Stomach (tissue), 9 donors: Measurements from ENCODE around the gene ADNP2. TPM values are rescaled to one million over a fixed set of nuclear protein-coding genes. Genes with fewer than 3 reads are reported as not detected.

Experiments used
- DNase-seq, 2 donors: peaks; one replicate each; pipeline versions ENCODE4 v3.0.0 to v3.0.0-alpha.2; 2013 to 2019
- H3K27ac ChIP-seq, 5 donors: fragments of 200-600 bp in 4 of 5; sonication (generic) in 4 of 5; one replicate each; pipeline ENCODE4 v1.5.1; 2013 to 2019; ENCODE audit warnings: mild to moderate bottlenecking in 1 of 5, moderate library complexity in 1 of 5
- H3K27me3 ChIP-seq, 3 donors: fragments of 200-600 bp; sonication (generic); one replicate each; pipeline ENCODE4 v1.5.1; 2017 to 2019; ENCODE audit warnings: mixed run types in 1 of 3
- H3K36me3 ChIP-seq, 4 donors: fragments of 200-600 bp; sonication (generic); 1 replicate in 3 of 4; 2 replicates in 1 of 4; pipeline ENCODE4 v1.5.1; 2016 to 2019
- H3K4me1 ChIP-seq, 4 donors: fragments of 200-600 bp; sonication (generic); one replicate each; pipeline ENCODE4 v1.5.1; 2016 to 2019
- H3K4me3 ChIP-seq, 4 donors: fragments of 200-600 bp; sonication (generic) in 3 of 4; one replicate each; pipeline ENCODE4 v1.5.1; 2016 to 2019; ENCODE audit warnings: mild to moderate bottlenecking in 1 of 4
- H3K9me3 ChIP-seq, 4 donors: fragments of 200-600 bp; sonication (generic); one replicate each; pipeline ENCODE4 v1.5.1; 2016 to 2019
- EP300 ChIP-seq: sonication (generic); formaldehyde crosslinking; IDR thresholded peaks from one replicate; pipeline ENCODE4 v1.6.1; 2017; ENCODE audit warnings: antibody characterized with exemption
- POLR2A ChIP-seq, 4 donors: fragments of 450-650 bp; IDR thresholded peaks; one replicate each; pipeline ENCODE4 v1.6.1; 2016; ENCODE audit warnings: antibody characterized with exemption in 4 of 4, control low read depth in 2 of 4, mild to moderate bottlenecking in 1 of 4, moderate library complexity in 1 of 4
- POLR2AphosphoS5 ChIP-seq, 3 donors: sonication (generic); formaldehyde crosslinking; IDR thresholded peaks; one replicate each; pipeline ENCODE4 v1.6.1; 2016; ENCODE audit warnings: antibody characterized with exemption in 3 of 3
- WGBS, 5 donors: extraction: QIAGEN DNeasy Blood & Tissue Kit in 3 of 5; methylation state at CpG; one replicate each; pipeline versions ENCODE4 v1.1.5 to v1.1.7; 2013 to 2018; 5-methylcytosine and 5-hydroxymethylcytosine counted together
- intact Hi-C: fragments of 100-400 bp; cut with DNase I; formaldehyde crosslinking; loops from one replicate; pipeline ENCODE4 v1.15.1; 2023; ENCODE audit warnings: low total_unique reads
- polyA plus RNA-seq, 3 donors: library from polyadenylated mRNA; stranded (reverse); fragments of 200-250 nt; gene quantifications; one replicate each; pipeline ENCODE4 v1.2.3, GENCODE V29; 2013
- total RNA-seq, 5 donors: library from RNA; depleted of rRNA; stranded (reverse); fragments of >200 nt; gene quantifications; one replicate each; pipeline versions ENCODE4 v1.1.0 to v1.2.3, GENCODE V29; 2014 to 2016
- TF ChIP-seq, protein P1 (sequence below), 7 experiments: fragments of 450-650 bp in 4 of 7; fragments of 200-600 bp in 3 of 7; sonication (generic) in 3 of 7; IDR thresholded peaks; one replicate each; pipeline ENCODE4 v1.5.1; 2016 to 2019; ENCODE audit warnings: antibody characterized with exemption in 7 of 7, control low read depth in 2 of 7, mild to moderate bottlenecking in 1 of 7
- donor health status: healthy with polysubstance abuse.
- donor health status: Bipolar disorder and iron deficiency.
- donor health status: healthy.

ADNP2 gene
- total and polyA plus RNA-seq, 8 donors: 4.2 to 24.6 (median 10.8) TPM

DNA sequence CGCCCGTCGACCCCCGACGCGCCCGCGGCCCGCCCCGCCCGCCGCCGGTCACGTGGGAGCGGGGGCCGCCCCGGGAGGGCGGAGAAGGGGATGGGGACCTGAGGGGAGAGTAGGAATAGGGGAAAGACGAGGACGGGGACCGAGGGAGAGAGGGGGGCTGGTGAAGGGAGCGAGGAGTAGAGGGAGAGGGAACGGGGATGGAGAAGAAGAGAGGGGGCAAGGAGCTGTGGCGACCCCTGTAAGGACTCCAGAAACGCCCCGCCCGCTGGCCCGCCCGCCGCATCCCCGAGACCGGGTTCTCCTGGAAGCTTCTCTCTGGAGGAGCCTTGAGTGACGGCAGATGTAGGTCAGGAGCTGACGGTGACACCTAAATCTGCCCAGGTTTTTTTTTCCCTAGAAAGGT is 615 bp downstream of the ADNP2 start:
- intact Hi-C loops: no loop called here
- no peak for TF ChIP-seq EP300
- WGBS, 5 donors: 0 to 1% (median 0%) methylated on average over 24 to 34 of the region's 34 CpGs
- no peaks in the 10 kb centered on the region for H3K36me3 ChIP-seq
- H3K9me3 ChIP-seq: no peaks in the 10 kb centered on the region
- H3K4me3 ChIP-seq: peak overlapping the region; percentile 71 to 95 (median 76)
- H3K4me1 ChIP-seq: peaks cover 19 to 51% (median 26%) of the 10 kb centered on the region in 4 donors
- peak; percentile 30 to 73 for DNase-seq
- peak overlapping the region; percentile 73 to 94 (median 90) for H3K27ac ChIP-seq
- no peaks in the 10 kb centered on the region for H3K27me3 ChIP-seq

GRCh38 chr18:80112624-80113248 is 3.7 kb downstream of the ADNP2 start:
- TF ChIP-seq EP300 (no peak), POLR2AphosphoS5 (IDR thresholded peaks at IDR 0.05) (no peak), POLR2A (IDR thresholded peaks at IDR 0.05) (no peak)
- TF ChIP-seq, protein P1, sequence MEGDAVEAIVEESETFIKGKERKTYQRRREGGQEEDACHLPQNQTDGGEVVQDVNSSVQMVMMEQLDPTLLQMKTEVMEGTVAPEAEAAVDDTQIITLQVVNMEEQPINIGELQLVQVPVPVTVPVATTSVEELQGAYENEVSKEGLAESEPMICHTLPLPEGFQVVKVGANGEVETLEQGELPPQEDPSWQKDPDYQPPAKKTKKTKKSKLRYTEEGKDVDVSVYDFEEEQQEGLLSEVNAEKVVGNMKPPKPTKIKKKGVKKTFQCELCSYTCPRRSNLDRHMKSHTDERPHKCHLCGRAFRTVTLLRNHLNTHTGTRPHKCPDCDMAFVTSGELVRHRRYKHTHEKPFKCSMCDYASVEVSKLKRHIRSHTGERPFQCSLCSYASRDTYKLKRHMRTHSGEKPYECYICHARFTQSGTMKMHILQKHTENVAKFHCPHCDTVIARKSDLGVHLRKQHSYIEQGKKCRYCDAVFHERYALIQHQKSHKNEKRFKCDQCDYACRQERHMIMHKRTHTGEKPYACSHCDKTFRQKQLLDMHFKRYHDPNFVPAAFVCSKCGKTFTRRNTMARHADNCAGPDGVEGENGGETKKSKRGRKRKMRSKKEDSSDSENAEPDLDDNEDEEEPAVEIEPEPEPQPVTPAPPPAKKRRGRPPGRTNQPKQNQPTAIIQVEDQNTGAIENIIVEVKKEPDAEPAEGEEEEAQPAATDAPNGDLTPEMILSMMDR (IDR thresholded peaks at IDR 0.05): no peak
- H3K4me1 ChIP-seq: peaks cover 19 to 52% (median 31%) of the 10 kb centered on the region in 4 donors
- intact Hi-C loops: no loop called here
- H3K27ac ChIP-seq: no peak overlapping the region
- DNase-seq: peak in 1 of 2 donors; percentile 23
- whole genome bisulfite sequencing, 5 donors: 15 to 32% (median 21%) methylated on average over 1 of the region's 1 CpG
- no peaks in the 10 kb centered on the region for H3K27me3 ChIP-seq
- no peaks in the 10 kb centered on the region for H3K9me3 ChIP-seq
- H3K36me3 ChIP-seq: peaks cover 0 to 4% (median 2%) of the 10 kb centered on the region in 4 donors
- H3K4me3 ChIP-seq: no peak overlapping the region

- Histone ChIP-seq H3K4me1 (peaks cover 15 to 49% (median 28%) of the 10 kb centered on the region in 4 donors), H3K9me3 (no peaks in the 10 kb centered on the region), H3K27me3 (no peaks in the 10 kb centered on the region), H3K4me3 (no peak overlapping the region), H3K27ac (no peak overlapping the region), H3K36me3 (peaks cover 8 to 27% (median 19%) of the 10 kb centered on the region in 4 donors)
- no peak for TF ChIP-seq EP300
- WGBS, 5 donors: 92 to 97% (median 93%) methylated on average over 4 of the region's 4 CpGs
- DNase-seq: no peak
- intact Hi-C loops: no loop called here
Observed at GRCh38 chr18:80115035-80115434, 6.0 kb downstream of the ADNP2 start.

GRCh38 chr18:80119111-80119510 is 10.0 kb downstream of the ADNP2 start:
- DNase-seq: no peak
- no peaks in the 10 kb centered on the region for H3K27me3 ChIP-seq
- peaks cover 8 to 43% (median 31%) of the 10 kb centered on the region in 4 donors for H3K36me3 ChIP-seq
- TF ChIP-seq, protein P1 (IDR thresholded peaks at IDR 0.05): no peak
- TF ChIP-seq POLR2A (IDR thresholded peaks at IDR 0.05) (no peak), POLR2AphosphoS5 (IDR thresholded peaks at IDR 0.05) (no peak), EP300 (no peak)
- H3K4me3 ChIP-seq: no peak overlapping the region
- 86 to 91% (median 89%) methylated on average over 6 of the region's 6 CpGs for WGBS, 5 donors
- no peaks in the 10 kb centered on the region for H3K9me3 ChIP-seq
- intact Hi-C loops: no loop called here
- H3K4me1 ChIP-seq: peaks cover 0 to 14% (median 4%) of the 10 kb centered on the region in 4 donors
- no peak overlapping the region for H3K27ac ChIP-seq

GRCh38 chr18:80120932-80121331 is 11.9 kb downstream of the ADNP2 start:
- H3K9me3 ChIP-seq: no peaks in the 10 kb centered on the region
- peaks cover 0 to 4% (median 2%) of the 10 kb centered on the region in 4 donors for H3K4me1 ChIP-seq
- DNase-seq: no peak
- no peaks in the 10 kb centered on the region for H3K27me3 ChIP-seq
- TF ChIP-seq POLR2A (IDR thresholded peaks at IDR 0.05): no peak
- TF ChIP-seq POLR2AphosphoS5 (IDR thresholded peaks at IDR 0.05): no peak
- TF ChIP-seq, protein P1 (IDR thresholded peaks at IDR 0.05): no peak
- no peak for TF ChIP-seq EP300
- intact Hi-C loops: no loop called here
- no peak overlapping the region for H3K27ac ChIP-seq
- H3K36me3 ChIP-seq: peaks cover 8 to 43% (median 33%) of the 10 kb centered on the region in 4 donors
- WGBS, 5 donors: 0 to 100% (median 92%) methylated on average over 1 of the region's 1 CpG
- no peak overlapping the region for H3K4me3 ChIP-seq
